Bronchus fibroblast of lung (primary cell): Measurements from ENCODE around the gene TXNIP. TPM values are rescaled to one million over a fixed set of nuclear protein-coding genes. Genes with fewer than 3 reads are reported as not detected.

Experiments used
- total RNA-seq: library from RNA; depleted of rRNA; stranded (reverse); fragments of >200 nt; gene quantifications from 2 replicates; pipeline ENCODE4 v1.2.3, GENCODE V29; 2015

Gene TXNIP, protein sequence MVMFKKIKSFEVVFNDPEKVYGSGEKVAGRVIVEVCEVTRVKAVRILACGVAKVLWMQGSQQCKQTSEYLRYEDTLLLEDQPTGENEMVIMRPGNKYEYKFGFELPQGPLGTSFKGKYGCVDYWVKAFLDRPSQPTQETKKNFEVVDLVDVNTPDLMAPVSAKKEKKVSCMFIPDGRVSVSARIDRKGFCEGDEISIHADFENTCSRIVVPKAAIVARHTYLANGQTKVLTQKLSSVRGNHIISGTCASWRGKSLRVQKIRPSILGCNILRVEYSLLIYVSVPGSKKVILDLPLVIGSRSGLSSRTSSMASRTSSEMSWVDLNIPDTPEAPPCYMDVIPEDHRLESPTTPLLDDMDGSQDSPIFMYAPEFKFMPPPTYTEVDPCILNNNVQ
- 132 and 141 TPM in 2 replicates for total RNA-seq

GRCh38 chr1:145996433-145997015 lies at the start of gene TXNIP:
Gene TXNIP (minus strand): TSS chr1:145996579. CDS start chr1:145996266, 313 bp downstream.

GRCh38 chr1:146021622-146022402 lies 25.4 kb upstream of the TXNIP start, which contains the start of gene HJV:
Gene HJV (minus strand): TSS chr1:146021735. CDS start chr1:146020231, 1,504 bp downstream.

GRCh38 chr1:145964328-145965118 lies 31.9 kb downstream of the TXNIP start, which contains the start of the genes ANKRD34A and POLR3GL:
Gene ANKRD34A (minus strand): TSS chr1:145964575. CDS start chr1:145961759, 2,816 bp downstream.
Gene POLR3GL (plus strand): TSS chr1:145964690. CDS start chr1:145974866, 10,176 bp downstream.

GRCh38 chr1:145957443-145958319 lies 38.7 kb downstream of the TXNIP start, which contains the start of gene LIX1L:
Gene LIX1L (minus strand): TSS chr1:145958017. CDS start chr1:145957927, 90 bp downstream.

Other genes starting within 250 kb of the TXNIP start
- 9.9 and 10.9 TPM in 2 replicates for gene RNF115, start 172.5 kb downstream of the TXNIP start, total RNA-seq
- 34.6 and 35.4 TPM in 2 replicates for gene POLR3C, start 172.4 kb downstream of the TXNIP start, total RNA-seq
- 4.2 and 6.4 TPM in 2 replicates for gene NUDT17, start 150.9 kb downstream of the TXNIP start, total RNA-seq
- gene PIAS3, start 137.5 kb downstream of the TXNIP start, total RNA-seq: 34.8 and 34.9 TPM in 2 replicates
- 6.8 and 7.4 TPM in 2 replicates for gene ANKRD35, start 110.7 kb downstream of the TXNIP start, total RNA-seq
- 25.7 and 25.9 TPM in 2 replicates for gene ITGA10, start 86.5 kb downstream of the TXNIP start, total RNA-seq
- 29.6 and 32.3 TPM in 2 replicates for gene PEX11B, start 77.9 kb downstream of the TXNIP start, total RNA-seq
- gene RBM8A, start 69.1 kb downstream of the TXNIP start, total RNA-seq: 181 and 204 TPM in 2 replicates
- 25.1 and 25.9 TPM in 2 replicates for gene LIX1L, start 38.6 kb downstream of the TXNIP start, total RNA-seq
- 0.59 and 1.3 TPM in 2 replicates for gene ANKRD34A, start 32.0 kb downstream of the TXNIP start, total RNA-seq
- gene POLR3GL, start 31.9 kb downstream of the TXNIP start, total RNA-seq: 23.2 and 26.1 TPM in 2 replicates
- not detected in 2 replicates for gene HJV, start 25.2 kb upstream of the TXNIP start, total RNA-seq
- gene NBPF10, start 148.2 kb upstream of the TXNIP start, total RNA-seq: 0.30 and 0.34 TPM in 2 replicates
- gene NOTCH2NLA, start 232.4 kb upstream of the TXNIP start, total RNA-seq: 17.8 and 18.9 TPM in 2 replicates